SU-DHL-6 (cell line): ENCODE measurements around the gene CCND1.
"Not testable (repeated sequence)": the region's sequence is repeated elsewhere in the genome, so short reads cannot be mapped to it uniquely, and the experiment has no call there.

ENCODE experiments used
- H2AFZ ChIP-seq: fragments of 200-600 bp; sonication (generic); 2 replicates; pipeline ENCODE4 v1.6.1; 2014; ENCODE audit warnings: low read depth, mild to moderate bottlenecking, moderate library complexity, mixed read lengths, antibody characterized with exemption, low read length; ENCODE audit not compliant: severe bottlenecking
- H3F3A ChIP-seq: fragments of 200-600 bp; shearing (Covaris generic); 2 replicates; pipeline ENCODE4 v1.6.0; 2016; ENCODE audit warnings: antibody characterized with exemption, mild to moderate bottlenecking; ENCODE audit not compliant: insufficient read depth
- H3K27ac ChIP-seq: fragments of 200-600 bp; sonication (generic); 2 replicates; pipeline ENCODE4 v1.5.1; 2016; ENCODE audit warnings: low read depth, mild to moderate bottlenecking, low read length, moderate library complexity, mixed read lengths
- H3K27me3 ChIP-seq: fragments of 200-600 bp; sonication (generic), shearing (Covaris generic); 2 replicates; pipeline ENCODE4 v1.6.0; 2014; ENCODE audit warnings: mild to moderate bottlenecking, low read length
- H3K36me3 ChIP-seq: fragments of 200-600 bp; sonication (generic); 2 replicates; pipeline ENCODE4 v1.6.1; 2014; ENCODE audit warnings: mild to moderate bottlenecking, low read length, mixed read lengths
- H3K4me2 ChIP-seq: fragments of 300-600, 200-600 bp; shearing (Covaris generic), sonication (generic); 2 replicates; pipeline ENCODE4 v1.6.0; 2014; ENCODE audit warnings: low read length, low read depth, mild to moderate bottlenecking; ENCODE audit not compliant: poor library complexity, severe bottlenecking
- H3K4me3 ChIP-seq: fragments of 200-600 bp; sonication (generic); 2 replicates; pipeline ENCODE4 v1.5.1; 2014; ENCODE audit warnings: antibody characterized with exemption, low read length, mild to moderate bottlenecking, mixed read lengths; ENCODE audit not compliant: insufficient read depth, poor library complexity, severe bottlenecking
- H3K79me2 ChIP-seq: fragments of 200-600 bp; sonication (generic); 2 replicates; pipeline ENCODE4 v1.6.1; 2014; ENCODE audit warnings: mild to moderate bottlenecking, low read length, moderate library complexity; ENCODE audit not compliant: insufficient read depth
- H3K9ac ChIP-seq: fragments of 200-600 bp; sonication (generic); 2 replicates; pipeline ENCODE4 v1.7.0; 2014; ENCODE audit warnings: mild to moderate bottlenecking, low read length
- H3K9me2 ChIP-seq: fragments of 200-600 bp; sonication (generic); replicated peaks from 2 replicates; pipeline ENCODE4 v1.6.1; 2014; ENCODE audit warnings: low read length; ENCODE audit not compliant: insufficient read depth
- H3K9me3 ChIP-seq: fragments of 200-600 bp; sonication (generic); 2 replicates; pipeline ENCODE4 v1.6.1; 2014; ENCODE audit warnings: low read length, mixed read lengths; ENCODE audit not compliant: insufficient read depth
- H4K20me1 ChIP-seq: fragments of 200-600 bp; sonication (generic); 2 replicates; pipeline ENCODE4 v1.6.1; 2014; ENCODE audit warnings: low read depth, mild to moderate bottlenecking, antibody characterized with exemption, low read length, moderate library complexity, mixed read lengths
- EZH2phosphoT487 ChIP-seq: fragments of 200-600 bp; sonication (generic), shearing (Covaris generic); conservative IDR thresholded peaks from 2 replicates; pipeline ENCODE4 v1.6.1; 2018; ENCODE audit warnings: mild to moderate bottlenecking, antibody characterized with exemption, low read length, moderate library complexity, mixed read lengths
- TF ChIP-seq, protein P1 (sequence below): fragments of 200-600 bp; sonication (generic); IDR thresholded peaks from one replicate; pipeline ENCODE4 v1.5.1; 2017; ENCODE audit warnings: antibody characterized with exemption, mild to moderate bottlenecking, low read length, moderate library complexity; ENCODE audit not compliant: insufficient read depth, poor library complexity, severe bottlenecking

CCND1 gene

DNA sequence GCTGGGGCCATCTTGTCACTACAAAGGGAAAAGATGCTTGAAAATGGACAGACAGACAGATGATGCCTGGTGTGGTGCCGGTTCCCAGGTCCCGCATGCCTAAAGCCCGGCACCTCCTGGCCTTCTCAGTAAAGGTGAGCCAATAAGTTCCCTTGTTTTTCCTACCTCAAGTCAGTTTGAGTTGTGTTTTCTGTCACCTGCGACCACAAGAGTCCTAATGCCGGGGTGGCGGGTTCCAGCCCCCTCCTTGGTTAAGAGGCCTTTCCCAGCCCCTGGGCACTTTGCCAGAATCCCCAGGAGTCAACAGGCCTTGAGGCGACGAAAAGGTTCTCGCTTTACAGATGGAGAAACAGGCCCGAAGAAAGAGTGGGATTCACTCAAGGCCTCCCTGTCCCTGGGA lies 53.8 kb downstream of the CCND1 start:
- Histone ChIP-seq H3K4me2 (no peak overlapping the region), H3F3A (no peaks in the 10 kb centered on the region), H2AFZ (no peak overlapping the region), H3K27me3 (no peaks in the 10 kb centered on the region), H3K9me2 (no peaks in the 10 kb centered on the region), H4K20me1 (no peaks in the 10 kb centered on the region), H3K9me3 (no peaks in the 10 kb centered on the region), H3K79me2 (no peaks in the 10 kb centered on the region), H3K36me3 (no peaks in the 10 kb centered on the region), H3K9ac (no peak overlapping the region), H3K4me3 (no peak overlapping the region), H3K27ac (no peak overlapping the region)
- TF ChIP-seq, protein P1, sequence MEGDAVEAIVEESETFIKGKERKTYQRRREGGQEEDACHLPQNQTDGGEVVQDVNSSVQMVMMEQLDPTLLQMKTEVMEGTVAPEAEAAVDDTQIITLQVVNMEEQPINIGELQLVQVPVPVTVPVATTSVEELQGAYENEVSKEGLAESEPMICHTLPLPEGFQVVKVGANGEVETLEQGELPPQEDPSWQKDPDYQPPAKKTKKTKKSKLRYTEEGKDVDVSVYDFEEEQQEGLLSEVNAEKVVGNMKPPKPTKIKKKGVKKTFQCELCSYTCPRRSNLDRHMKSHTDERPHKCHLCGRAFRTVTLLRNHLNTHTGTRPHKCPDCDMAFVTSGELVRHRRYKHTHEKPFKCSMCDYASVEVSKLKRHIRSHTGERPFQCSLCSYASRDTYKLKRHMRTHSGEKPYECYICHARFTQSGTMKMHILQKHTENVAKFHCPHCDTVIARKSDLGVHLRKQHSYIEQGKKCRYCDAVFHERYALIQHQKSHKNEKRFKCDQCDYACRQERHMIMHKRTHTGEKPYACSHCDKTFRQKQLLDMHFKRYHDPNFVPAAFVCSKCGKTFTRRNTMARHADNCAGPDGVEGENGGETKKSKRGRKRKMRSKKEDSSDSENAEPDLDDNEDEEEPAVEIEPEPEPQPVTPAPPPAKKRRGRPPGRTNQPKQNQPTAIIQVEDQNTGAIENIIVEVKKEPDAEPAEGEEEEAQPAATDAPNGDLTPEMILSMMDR = no peak
- no peak for TF ChIP-seq EZH2phosphoT487

GRCh38 chr11:69695581-69695980 lies 54.6 kb downstream of the CCND1 start:
- no peaks in the 10 kb centered on the region for H3K9me2 ChIP-seq
- H3K27me3 ChIP-seq = no peaks in the 10 kb centered on the region
- H3F3A ChIP-seq = no peaks in the 10 kb centered on the region
- H3K27ac ChIP-seq = no peak overlapping the region
- no peak overlapping the region for H3K9ac ChIP-seq
- H3K36me3 ChIP-seq = no peaks in the 10 kb centered on the region
- no peaks in the 10 kb centered on the region for H3K9me3 ChIP-seq
- H3K4me3 ChIP-seq = no peak overlapping the region
- no peak overlapping the region for H3K4me2 ChIP-seq
- TF ChIP-seq EZH2phosphoT487 = no peak
- TF ChIP-seq, protein P1 = no peak
- H2AFZ ChIP-seq = no peak overlapping the region
- no peaks in the 10 kb centered on the region for H4K20me1 ChIP-seq
- H3K79me2 ChIP-seq = no peaks in the 10 kb centered on the region

DNA sequence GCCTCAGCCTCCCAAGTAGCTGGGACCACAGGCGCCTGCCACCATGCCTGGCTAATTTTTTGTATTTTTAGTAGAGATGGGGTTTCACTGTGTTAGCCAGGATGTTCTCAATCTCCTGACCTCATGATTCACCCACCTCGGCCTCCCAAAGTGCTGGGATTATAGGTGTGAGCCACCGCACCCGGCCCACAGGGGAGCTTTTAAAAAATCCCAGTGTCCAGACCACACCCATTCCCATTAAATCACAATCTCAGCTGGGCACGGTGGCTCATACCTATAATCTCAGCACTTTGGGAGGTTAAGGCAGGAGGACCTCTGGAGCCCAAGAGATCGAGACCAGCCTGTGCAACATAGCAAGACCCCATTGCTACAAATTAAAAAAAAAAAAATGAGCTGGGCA lies 55.0 kb downstream of the CCND1 start:
- H3K79me2 ChIP-seq, H3K4me3 ChIP-seq, H3K4me2 ChIP-seq, H3K27me3 ChIP-seq, H3K9me2 ChIP-seq, H3K9ac ChIP-seq, H4K20me1 ChIP-seq, H3K9me3 ChIP-seq, H3F3A ChIP-seq, H3K36me3 ChIP-seq, H2AFZ ChIP-seq, H3K27ac ChIP-seq: not testable (repeated sequence)

- no peaks in the 10 kb centered on the region for H3K9me2 ChIP-seq
- H3F3A ChIP-seq = no peaks in the 10 kb centered on the region
- no peak overlapping the region for H3K4me2 ChIP-seq
- H3K79me2 ChIP-seq = no peaks in the 10 kb centered on the region
- H3K4me3 ChIP-seq = no peak overlapping the region
- no peaks in the 10 kb centered on the region for H4K20me1 ChIP-seq
- H2AFZ ChIP-seq = no peak overlapping the region
- H3K9ac ChIP-seq = no peak overlapping the region
- no peak for TF ChIP-seq EZH2phosphoT487
- TF ChIP-seq, protein P1 = no peak
- H3K36me3 ChIP-seq = no peaks in the 10 kb centered on the region
- no peaks in the 10 kb centered on the region for H3K9me3 ChIP-seq
- no peak overlapping the region for H3K27ac ChIP-seq
- no peaks in the 10 kb centered on the region for H3K27me3 ChIP-seq
Measured at GRCh38 chr11:69696749-69697468, 56.0 kb downstream of the CCND1 start.
